Measurements from ENCODE around the gene DNAH1.
A peak's percentile ranks its signal among the peaks of the same experiment; 100 is the strongest.

DNAH1 gene

DNA sequence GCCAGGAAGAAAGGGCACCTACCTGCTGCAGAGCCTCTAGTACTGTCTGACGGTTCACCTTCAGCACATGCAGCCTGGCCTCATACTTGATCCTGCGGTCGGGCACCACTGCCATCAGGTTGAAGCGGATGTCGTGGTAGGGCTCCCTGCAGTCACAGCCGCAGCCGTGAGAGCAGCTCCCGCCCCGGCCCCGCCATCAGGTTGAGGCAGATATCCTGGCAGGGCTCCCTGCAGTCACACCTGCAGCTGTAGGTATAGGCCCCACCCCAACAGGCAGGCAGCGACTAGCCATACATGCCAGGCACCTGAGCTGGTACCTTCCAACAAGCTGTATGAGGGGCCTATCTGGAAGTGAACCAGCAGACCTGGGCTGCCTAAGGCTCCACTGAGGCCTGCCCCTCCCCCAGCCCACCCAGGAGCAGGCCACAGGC is 90.1 kb downstream of the DNAH1 start:
- no peaks in the 10 kb centered on the region for H3K9me3 Mint-ChIP-seq
- H3K36me3 Mint-ChIP-seq (ENCODE audit: low read depth): peaks cover 48% of the 10 kb centered on the region
- H3K4me1 Mint-ChIP-seq: peaks cover 18% of the 10 kb centered on the region
- TF ChIP-seq, protein P1, sequence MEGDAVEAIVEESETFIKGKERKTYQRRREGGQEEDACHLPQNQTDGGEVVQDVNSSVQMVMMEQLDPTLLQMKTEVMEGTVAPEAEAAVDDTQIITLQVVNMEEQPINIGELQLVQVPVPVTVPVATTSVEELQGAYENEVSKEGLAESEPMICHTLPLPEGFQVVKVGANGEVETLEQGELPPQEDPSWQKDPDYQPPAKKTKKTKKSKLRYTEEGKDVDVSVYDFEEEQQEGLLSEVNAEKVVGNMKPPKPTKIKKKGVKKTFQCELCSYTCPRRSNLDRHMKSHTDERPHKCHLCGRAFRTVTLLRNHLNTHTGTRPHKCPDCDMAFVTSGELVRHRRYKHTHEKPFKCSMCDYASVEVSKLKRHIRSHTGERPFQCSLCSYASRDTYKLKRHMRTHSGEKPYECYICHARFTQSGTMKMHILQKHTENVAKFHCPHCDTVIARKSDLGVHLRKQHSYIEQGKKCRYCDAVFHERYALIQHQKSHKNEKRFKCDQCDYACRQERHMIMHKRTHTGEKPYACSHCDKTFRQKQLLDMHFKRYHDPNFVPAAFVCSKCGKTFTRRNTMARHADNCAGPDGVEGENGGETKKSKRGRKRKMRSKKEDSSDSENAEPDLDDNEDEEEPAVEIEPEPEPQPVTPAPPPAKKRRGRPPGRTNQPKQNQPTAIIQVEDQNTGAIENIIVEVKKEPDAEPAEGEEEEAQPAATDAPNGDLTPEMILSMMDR (IDR thresholded peaks at IDR 0.05; ENCODE audit: unreplicated experiment in 3 of 3): no peak
- H3K27me3 Mint-ChIP-seq (ENCODE audit: low read depth): no peaks in the 10 kb centered on the region
- no peak overlapping the region for H3K27ac Mint-ChIP-seq
- no peak overlapping the region for H3K4me3 Mint-ChIP-seq

DNA sequence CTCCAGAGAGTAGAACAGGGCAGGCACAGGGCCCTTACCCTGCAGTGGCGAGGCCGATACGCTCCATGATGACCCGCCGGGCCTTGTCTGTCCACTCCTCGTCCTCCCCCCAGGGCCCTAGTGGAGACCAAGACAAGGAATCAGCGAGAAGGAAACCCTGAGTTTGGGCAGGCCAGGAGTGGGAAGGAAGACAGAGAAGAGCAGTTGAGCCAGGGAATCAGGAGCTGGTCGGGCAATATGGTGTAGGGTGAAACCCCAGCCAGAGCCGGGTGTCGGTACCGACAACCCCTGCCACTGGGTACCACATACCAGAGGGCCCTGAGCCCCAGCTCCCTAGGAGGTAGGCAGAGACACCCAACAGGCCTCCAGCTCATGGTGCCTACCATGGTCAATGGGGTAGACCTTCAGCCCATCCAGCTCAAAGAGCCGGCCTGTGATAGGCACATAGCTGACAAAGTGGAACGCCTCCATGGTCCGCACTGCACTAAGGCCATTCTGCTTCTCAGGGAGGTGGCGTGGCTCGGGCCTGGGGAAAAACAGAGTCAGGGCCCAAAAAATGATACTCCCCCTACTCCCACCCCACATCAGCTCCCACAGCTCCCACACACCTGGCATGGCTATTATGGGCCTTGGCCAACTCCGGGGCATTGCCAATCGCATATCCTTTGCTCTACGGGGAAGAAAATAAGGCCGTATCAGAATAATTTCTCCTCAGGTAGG is 90.8 kb downstream of the DNAH1 start:
- peak overlapping the region; percentile 92 to 96 (median 96) for H3K4me3 Mint-ChIP-seq
- peaks cover 45% of the 10 kb centered on the region for H3K36me3 Mint-ChIP-seq (ENCODE audit: low read depth)
- no peaks in the 10 kb centered on the region for H3K9me3 Mint-ChIP-seq
- TF ChIP-seq, protein P1 (IDR thresholded peaks at IDR 0.05; ENCODE audit: unreplicated experiment in 3 of 3): no peak
- no peaks in the 10 kb centered on the region for H3K27me3 Mint-ChIP-seq (ENCODE audit: low read depth)
- H3K27ac Mint-ChIP-seq: no peak overlapping the region
- H3K4me1 Mint-ChIP-seq: peaks cover 25% of the 10 kb centered on the region

DNA sequence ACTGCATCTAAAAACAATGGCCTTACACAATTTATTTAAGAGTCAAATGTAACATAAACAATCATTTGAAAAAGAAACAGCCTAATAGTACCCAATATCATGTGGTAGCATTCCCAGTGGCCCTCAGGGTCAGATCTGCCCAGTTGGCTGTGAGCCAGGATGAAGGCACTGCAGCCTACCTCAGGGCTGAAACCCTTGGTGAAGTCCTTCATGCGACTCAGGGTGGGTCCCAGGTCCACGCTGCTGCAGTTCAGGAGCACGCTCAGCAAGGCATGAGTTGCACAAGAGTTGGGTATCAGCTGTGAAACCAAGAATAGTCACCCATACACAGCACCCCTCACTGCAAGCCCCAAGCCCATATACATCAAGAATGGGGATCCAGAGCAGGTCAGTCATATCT is 91.7 kb downstream of the DNAH1 start:
- peaks cover 40% of the 10 kb centered on the region for H3K36me3 Mint-ChIP-seq (ENCODE audit: low read depth)
- H3K27ac Mint-ChIP-seq: no peak overlapping the region
- H3K9me3 Mint-ChIP-seq: no peaks in the 10 kb centered on the region
- peak overlapping the region; percentile 92 to 96 (median 96) for H3K4me3 Mint-ChIP-seq
- H3K4me1 Mint-ChIP-seq: peaks cover 33% of the 10 kb centered on the region
- TF ChIP-seq, protein P1 (IDR thresholded peaks at IDR 0.05; ENCODE audit: unreplicated experiment in 3 of 3): no peak
- no peaks in the 10 kb centered on the region for H3K27me3 Mint-ChIP-seq (ENCODE audit: low read depth)

DNA sequence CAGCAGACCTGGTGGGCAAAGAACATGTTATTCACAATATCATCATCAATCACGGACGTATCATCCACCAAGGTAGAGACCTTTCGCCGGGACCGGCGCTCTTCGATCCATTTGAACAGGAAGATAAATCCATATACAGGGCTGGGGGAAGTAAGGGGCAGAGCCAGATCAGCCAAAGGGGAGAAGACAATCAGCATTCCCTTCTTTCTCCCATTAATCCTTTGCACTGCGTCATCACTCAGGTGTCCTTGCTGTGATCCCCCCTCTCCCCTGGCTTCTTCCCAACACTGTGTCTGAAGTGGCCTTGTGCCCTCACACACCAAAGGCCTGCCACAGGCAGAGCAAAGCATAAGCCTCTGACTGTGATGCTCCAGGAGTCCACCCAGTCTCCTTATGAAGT is 92.3 kb downstream of the DNAH1 start:
- TF ChIP-seq, protein P1 (IDR thresholded peaks at IDR 0.05; ENCODE audit: unreplicated experiment in 3 of 3): no peak
- peaks cover 33% of the 10 kb centered on the region for H3K36me3 Mint-ChIP-seq (ENCODE audit: low read depth)

DNA sequence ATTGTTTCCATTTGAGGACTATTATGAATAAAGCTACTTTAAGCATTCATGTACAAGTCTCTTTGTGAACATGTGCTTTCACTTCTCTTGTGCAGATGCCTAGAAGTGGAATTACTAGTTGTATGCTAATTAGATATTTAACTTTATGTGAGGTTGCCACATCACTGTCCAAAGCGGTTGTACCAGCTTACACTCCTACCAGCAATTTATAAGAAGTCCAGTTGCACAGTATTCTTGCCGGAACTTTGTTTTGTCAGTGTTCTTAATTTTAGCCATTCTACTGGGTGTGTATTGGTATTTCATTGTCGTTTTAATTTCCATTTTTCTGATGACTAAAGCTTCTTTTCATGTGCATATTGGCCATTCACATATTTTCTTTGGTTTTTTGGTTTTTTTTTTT is 99.7 kb downstream of the DNAH1 start:
- Mint-ChIP-seq H3K4me1 (peaks cover 35% of the 10 kb centered on the region), H3K27ac (no peak overlapping the region), H3K36me3 (ENCODE audit: low read depth) (peaks cover 3% of the 10 kb centered on the region), H3K27me3 (ENCODE audit: low read depth) (no peaks in the 10 kb centered on the region), H3K9me3 (no peaks in the 10 kb centered on the region), H3K4me3 (no peak overlapping the region)
- TF ChIP-seq, protein P1 (IDR thresholded peaks at IDR 0.05; ENCODE audit: unreplicated experiment in 3 of 3): no peak

More for the DNA sequence above, 92.3 kb downstream of the DNAH1 start:
- no peaks in the 10 kb centered on the region for H3K27me3 Mint-ChIP-seq (ENCODE audit: low read depth)
- peaks cover 35% of the 10 kb centered on the region for H3K4me1 Mint-ChIP-seq
- H3K9me3 Mint-ChIP-seq: no peaks in the 10 kb centered on the region
- peak overlapping the region; percentile 92 to 96 (median 96) for H3K4me3 Mint-ChIP-seq
- H3K27ac Mint-ChIP-seq: peak overlapping the region; percentile 64 to 98 (median 88)

DNA sequence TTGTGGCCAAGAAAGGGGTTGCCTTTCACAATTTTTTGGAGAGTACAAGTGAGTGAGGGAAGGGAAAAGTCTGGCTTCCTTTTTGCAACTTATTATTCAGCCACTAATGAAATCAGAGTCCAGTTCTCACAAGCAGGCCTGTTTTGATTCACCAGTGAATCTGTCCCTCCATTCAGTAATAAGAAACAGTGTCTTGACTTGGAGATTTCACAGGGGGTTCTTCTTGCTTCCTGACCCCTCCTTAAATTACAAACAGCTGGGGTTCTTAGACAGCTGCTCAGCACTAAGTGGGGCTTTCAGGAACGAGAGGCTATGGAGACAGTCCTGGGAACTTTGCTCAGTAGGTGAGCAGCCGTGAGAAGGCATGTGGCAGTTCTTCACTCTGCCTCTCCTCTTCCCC is 104.3 kb downstream of the DNAH1 start:
- peaks cover 25% of the 10 kb centered on the region for H3K4me1 Mint-ChIP-seq
- H3K9me3 Mint-ChIP-seq: no peaks in the 10 kb centered on the region
- TF ChIP-seq, protein P1 (IDR thresholded peaks at IDR 0.05; ENCODE audit: unreplicated experiment in 3 of 3): no peak
- peak overlapping the region in 1 of 3 experiments; percentile 45 for H3K4me3 Mint-ChIP-seq
- peak overlapping the region; percentile 51 to 92 (median 78) for H3K27ac Mint-ChIP-seq
- H3K36me3 Mint-ChIP-seq (ENCODE audit: low read depth): no peaks in the 10 kb centered on the region
- peaks cover 4% of the 10 kb centered on the region for H3K27me3 Mint-ChIP-seq (ENCODE audit: low read depth)

Data from nephron (organoid).